Neural cell (in vitro differentiated cells): Measurements from ENCODE around the gene PIP4P1. TPM values are rescaled to one million over a fixed set of nuclear protein-coding genes. Genes with fewer than 3 reads are reported as not detected.

Experiments
- H2AFZ ChIP-seq: fragments of 200-600, 300-800 bp; sonication (generic), shearing (Covaris generic); 2 replicates; pipeline ENCODE4 v1.6.0; 2014; ENCODE audit warnings: low read depth, mild to moderate bottlenecking, antibody characterized with exemption, low read length, moderate library complexity
- H3F3A ChIP-seq: fragments of 200-600 bp; shearing (Covaris generic); 2 replicates; pipeline ENCODE4 v1.6.1; 2016; ENCODE audit warnings: mild to moderate bottlenecking, moderate library complexity, mixed read lengths, antibody characterized with exemption, low read length; ENCODE audit not compliant: insufficient read depth, poor library complexity, severe bottlenecking
- H3K27ac ChIP-seq: fragments of 200-600, 300-800 bp; sonication (generic), shearing (Covaris generic); 2 replicates; pipeline ENCODE4 v1.5.1; 2014; ENCODE audit warnings: mild to moderate bottlenecking, low read length, moderate library complexity
- H3K27me3 ChIP-seq: fragments of 300-800, 200-600 bp; sonication (generic), shearing (Covaris generic); 2 replicates; pipeline ENCODE4 v1.6.0; 2014; ENCODE audit warnings: mild to moderate bottlenecking, low read depth, low read length, moderate library complexity; ENCODE audit not compliant: insufficient read depth
- H3K36me3 ChIP-seq: fragments of 300-800, 200-600 bp; sonication (generic), shearing (Covaris generic); 2 replicates; pipeline ENCODE4 v1.5.1; 2014; ENCODE audit warnings: mild to moderate bottlenecking, antibody characterized with exemption, low read length, moderate library complexity; ENCODE audit not compliant: insufficient read depth
- H3K4me2 ChIP-seq: fragments of 300-800, 200-600 bp; sonication (generic), shearing (Covaris generic); 2 replicates; pipeline ENCODE4 v1.6.0; 2014; ENCODE audit warnings: mild to moderate bottlenecking, low read length
- H3K4me3 ChIP-seq: fragments of 300-800, 200-600 bp; sonication (generic), shearing (Covaris generic); 2 replicates; pipeline ENCODE4 v1.5.1; 2014; ENCODE audit warnings: mild to moderate bottlenecking, low read length, moderate library complexity
- H3K79me2 ChIP-seq: fragments of 200-600 bp; shearing (Covaris generic); replicated peaks from 2 replicates; pipeline ENCODE4 v1.6.0; 2014; ENCODE audit warnings: mild to moderate bottlenecking, low read length, moderate library complexity; ENCODE audit not compliant: insufficient read depth
- H3K9ac ChIP-seq: fragments of 300-800, 200-600 bp; sonication (generic), shearing (Covaris generic); 2 replicates; pipeline ENCODE4 v1.6.1; 2016; ENCODE audit warnings: mild to moderate bottlenecking, low read length, mixed read lengths
- H3K9me2 ChIP-seq: fragments of 200-600 bp; shearing (Covaris generic); 2 replicates; pipeline ENCODE4 v1.6.1; 2016; ENCODE audit warnings: mild to moderate bottlenecking, low read length, mixed read lengths; ENCODE audit not compliant: insufficient read depth
- H3K9me3 ChIP-seq: fragments of 200-600, 300-800 bp; sonication (generic), shearing (Covaris generic); 2 replicates; pipeline ENCODE4 v1.6.1; 2016; ENCODE audit warnings: mild to moderate bottlenecking, mixed run types, low read length, moderate library complexity, mixed read lengths
- H4K20me1 ChIP-seq: fragments of 200-600 bp; shearing (Covaris generic); 2 replicates; pipeline ENCODE4 v1.6.1; 2016; ENCODE audit warnings: mild to moderate bottlenecking, mixed run types; ENCODE audit not compliant: insufficient read depth
- EP300 ChIP-seq: fragments of 450-650 bp; conservative IDR thresholded peaks from 2 replicates; pipeline ENCODE4 v1.6.1; 2014; ENCODE audit warnings: antibody characterized with exemption, mild to moderate bottlenecking, moderate library complexity; ENCODE audit not compliant: poor library complexity, severe bottlenecking
- EZH2 ChIP-seq: fragments of 200-600, 300-800 bp; shearing (Covaris generic), sonication (generic); IDR thresholded peaks from 2 replicates; pipeline ENCODE4 v1.6.1; 2014; ENCODE audit warnings: antibody characterized with exemption, low read length, borderline replicate concordance, mild to moderate bottlenecking; ENCODE audit not compliant: insufficient read depth, poor library complexity, severe bottlenecking
- MXI1 ChIP-seq: fragments of 450-650 bp; conservative IDR thresholded peaks from 2 replicates; pipeline ENCODE4 v1.6.1; 2014; ENCODE audit warnings: antibody characterized with exemption, mild to moderate bottlenecking; ENCODE audit not compliant: poor library complexity, severe bottlenecking
- POLR2AphosphoS5 ChIP-seq: IDR thresholded peaks from 2 replicates; pipeline ENCODE4 v1.6.1; 2012
- RAD21 ChIP-seq: fragments of 450-650 bp; conservative IDR thresholded peaks from 2 replicates; pipeline ENCODE4 v1.6.1; 2014; ENCODE audit warnings: antibody characterized with exemption, mild to moderate bottlenecking, moderate library complexity
- SMC3 ChIP-seq: fragments of 450-650 bp; conservative IDR thresholded peaks from 2 replicates; pipeline ENCODE4 v1.6.1; 2014; ENCODE audit warnings: antibody characterized with exemption, mild to moderate bottlenecking, moderate library complexity; ENCODE audit not compliant: poor library complexity
- TAF1 ChIP-seq: IDR thresholded peaks from 2 replicates; pipeline ENCODE4 v1.6.1; 2012; ENCODE audit warnings: low read depth
- polyA plus RNA-seq: library from polyadenylated mRNA; depleted of rRNA; stranded (reverse); fragments of >200 nt; gene quantifications from 2 replicates; pipeline ENCODE4 v1.2.3, GENCODE V29; 2014
- TF ChIP-seq, protein P1 (sequence below): IDR thresholded peaks from 2 replicates; pipeline ENCODE4 v1.6.1; 2012; ENCODE audit warnings: borderline replicate concordance
- TF ChIP-seq, protein P2 (sequence below): fragments of 450-650 bp; IDR thresholded peaks from 2 replicates; pipeline ENCODE4 v1.5.1; 2014; ENCODE audit warnings: antibody characterized with exemption, mild to moderate bottlenecking, moderate library complexity; ENCODE audit not compliant: poor library complexity, severe bottlenecking

Gene PIP4P1
- polyA plus RNA-seq, 1 donor from 2014 or later: 77.2 TPM

DNA sequence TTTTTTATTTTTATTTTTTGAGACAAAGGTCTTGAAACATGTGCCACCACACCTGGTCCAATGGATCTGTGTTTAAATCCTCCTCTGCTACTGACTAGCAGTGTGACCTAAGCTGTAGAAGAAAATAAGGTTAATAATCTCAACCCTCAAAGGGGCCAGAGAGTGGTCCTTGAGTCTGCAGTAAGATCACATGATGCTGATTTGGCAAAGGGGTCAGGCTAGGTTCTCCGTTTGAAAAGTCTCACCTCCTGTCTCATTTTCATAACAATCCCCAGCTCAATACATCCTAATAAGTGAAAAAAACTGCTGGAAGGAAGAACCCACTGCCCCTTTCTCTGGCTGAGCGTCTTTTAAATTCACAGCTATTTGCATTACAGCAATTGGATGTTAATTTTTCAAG, 40.0 kb downstream of the PIP4P1 start:
- H3K4me2 ChIP-seq: no peak overlapping the region
- TF ChIP-seq TAF1 (no peak), RAD21 (no peak), MXI1 (no peak), EZH2 (no peak), EP300 (no peak), POLR2AphosphoS5 (no peak), SMC3 (no peak)
- TF ChIP-seq, protein P1, sequence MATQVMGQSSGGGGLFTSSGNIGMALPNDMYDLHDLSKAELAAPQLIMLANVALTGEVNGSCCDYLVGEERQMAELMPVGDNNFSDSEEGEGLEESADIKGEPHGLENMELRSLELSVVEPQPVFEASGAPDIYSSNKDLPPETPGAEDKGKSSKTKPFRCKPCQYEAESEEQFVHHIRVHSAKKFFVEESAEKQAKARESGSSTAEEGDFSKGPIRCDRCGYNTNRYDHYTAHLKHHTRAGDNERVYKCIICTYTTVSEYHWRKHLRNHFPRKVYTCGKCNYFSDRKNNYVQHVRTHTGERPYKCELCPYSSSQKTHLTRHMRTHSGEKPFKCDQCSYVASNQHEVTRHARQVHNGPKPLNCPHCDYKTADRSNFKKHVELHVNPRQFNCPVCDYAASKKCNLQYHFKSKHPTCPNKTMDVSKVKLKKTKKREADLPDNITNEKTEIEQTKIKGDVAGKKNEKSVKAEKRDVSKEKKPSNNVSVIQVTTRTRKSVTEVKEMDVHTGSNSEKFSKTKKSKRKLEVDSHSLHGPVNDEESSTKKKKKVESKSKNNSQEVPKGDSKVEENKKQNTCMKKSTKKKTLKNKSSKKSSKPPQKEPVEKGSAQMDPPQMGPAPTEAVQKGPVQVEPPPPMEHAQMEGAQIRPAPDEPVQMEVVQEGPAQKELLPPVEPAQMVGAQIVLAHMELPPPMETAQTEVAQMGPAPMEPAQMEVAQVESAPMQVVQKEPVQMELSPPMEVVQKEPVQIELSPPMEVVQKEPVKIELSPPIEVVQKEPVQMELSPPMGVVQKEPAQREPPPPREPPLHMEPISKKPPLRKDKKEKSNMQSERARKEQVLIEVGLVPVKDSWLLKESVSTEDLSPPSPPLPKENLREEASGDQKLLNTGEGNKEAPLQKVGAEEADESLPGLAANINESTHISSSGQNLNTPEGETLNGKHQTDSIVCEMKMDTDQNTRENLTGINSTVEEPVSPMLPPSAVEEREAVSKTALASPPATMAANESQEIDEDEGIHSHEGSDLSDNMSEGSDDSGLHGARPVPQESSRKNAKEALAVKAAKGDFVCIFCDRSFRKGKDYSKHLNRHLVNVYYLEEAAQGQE: no peak
- TF ChIP-seq, protein P2, sequence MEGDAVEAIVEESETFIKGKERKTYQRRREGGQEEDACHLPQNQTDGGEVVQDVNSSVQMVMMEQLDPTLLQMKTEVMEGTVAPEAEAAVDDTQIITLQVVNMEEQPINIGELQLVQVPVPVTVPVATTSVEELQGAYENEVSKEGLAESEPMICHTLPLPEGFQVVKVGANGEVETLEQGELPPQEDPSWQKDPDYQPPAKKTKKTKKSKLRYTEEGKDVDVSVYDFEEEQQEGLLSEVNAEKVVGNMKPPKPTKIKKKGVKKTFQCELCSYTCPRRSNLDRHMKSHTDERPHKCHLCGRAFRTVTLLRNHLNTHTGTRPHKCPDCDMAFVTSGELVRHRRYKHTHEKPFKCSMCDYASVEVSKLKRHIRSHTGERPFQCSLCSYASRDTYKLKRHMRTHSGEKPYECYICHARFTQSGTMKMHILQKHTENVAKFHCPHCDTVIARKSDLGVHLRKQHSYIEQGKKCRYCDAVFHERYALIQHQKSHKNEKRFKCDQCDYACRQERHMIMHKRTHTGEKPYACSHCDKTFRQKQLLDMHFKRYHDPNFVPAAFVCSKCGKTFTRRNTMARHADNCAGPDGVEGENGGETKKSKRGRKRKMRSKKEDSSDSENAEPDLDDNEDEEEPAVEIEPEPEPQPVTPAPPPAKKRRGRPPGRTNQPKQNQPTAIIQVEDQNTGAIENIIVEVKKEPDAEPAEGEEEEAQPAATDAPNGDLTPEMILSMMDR: no peak
- H3K4me3 ChIP-seq: no peak overlapping the region

DNA sequence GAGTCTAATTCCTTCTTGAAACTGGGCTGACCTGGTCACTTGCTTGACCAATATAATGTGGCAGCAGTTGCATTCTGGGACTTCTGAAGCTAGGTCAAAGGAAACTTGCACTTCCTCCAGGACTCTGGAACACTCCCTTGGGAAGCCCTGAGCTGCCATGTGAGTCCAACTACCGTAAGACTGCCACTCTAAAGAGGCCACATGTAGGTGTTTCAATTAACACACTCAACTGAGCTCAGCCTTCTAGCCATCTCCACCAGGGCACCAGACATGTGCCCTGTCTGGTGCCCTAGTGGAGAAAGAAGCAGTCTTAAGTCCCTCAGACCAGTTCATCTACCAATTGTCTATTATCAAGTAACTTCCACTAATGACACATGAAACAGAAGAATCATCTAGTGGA, 41.8 kb downstream of the PIP4P1 start:
- no peaks in the 10 kb centered on the region for H3F3A ChIP-seq
- no peak overlapping the region for H3K9ac ChIP-seq
- no peak overlapping the region for H2AFZ ChIP-seq
- no peaks in the 10 kb centered on the region for H4K20me1 ChIP-seq
- H3K9me2 ChIP-seq: no peaks in the 10 kb centered on the region
- H3K4me2 ChIP-seq: no peak overlapping the region
- no peaks in the 10 kb centered on the region for H3K36me3 ChIP-seq
- H3K27ac ChIP-seq: no peak overlapping the region
- TF ChIP-seq, protein P2: no peak
- TF ChIP-seq SMC3 (no peak), TAF1 (no peak), RAD21 (no peak), MXI1 (no peak), EZH2 (no peak), POLR2AphosphoS5 (no peak)
- TF ChIP-seq, protein P1: no peak
- no peak overlapping the region for H3K4me3 ChIP-seq
- no peaks in the 10 kb centered on the region for H3K9me3 ChIP-seq
- no peaks in the 10 kb centered on the region for H3K79me2 ChIP-seq
- H3K27me3 ChIP-seq: no peaks in the 10 kb centered on the region

More for the DNA sequence above, 40.0 kb downstream of the PIP4P1 start:
- Histone ChIP-seq H3F3A (no peaks in the 10 kb centered on the region), H3K9me2 (no peaks in the 10 kb centered on the region), H4K20me1 (no peaks in the 10 kb centered on the region), H3K9me3 (no peaks in the 10 kb centered on the region), H3K79me2 (no peaks in the 10 kb centered on the region), H3K27ac (no peak overlapping the region), H2AFZ (no peak overlapping the region), H3K36me3 (no peaks in the 10 kb centered on the region), H3K9ac (no peak overlapping the region), H3K27me3 (no peaks in the 10 kb centered on the region)
